HG02970 (cell line): Measurements from ENCODE around the gene CLEC17A.
"Not testable (repeated sequence)": the region's sequence is repeated elsewhere in the genome, so short reads cannot be mapped to it uniquely, and the experiment has no call there.

Experiments used
- ATAC-seq: cut with Tn5 transposase; IDR thresholded peaks from one replicate; pipeline ENCODE4 v1.9.1; 2021; ENCODE audit warnings: mild to moderate bottlenecking, moderate library complexity, moderate number of reproducible peaks; ENCODE audit not compliant: unreplicated experiment, low FRiP score

Gene CLEC17A, protein sequence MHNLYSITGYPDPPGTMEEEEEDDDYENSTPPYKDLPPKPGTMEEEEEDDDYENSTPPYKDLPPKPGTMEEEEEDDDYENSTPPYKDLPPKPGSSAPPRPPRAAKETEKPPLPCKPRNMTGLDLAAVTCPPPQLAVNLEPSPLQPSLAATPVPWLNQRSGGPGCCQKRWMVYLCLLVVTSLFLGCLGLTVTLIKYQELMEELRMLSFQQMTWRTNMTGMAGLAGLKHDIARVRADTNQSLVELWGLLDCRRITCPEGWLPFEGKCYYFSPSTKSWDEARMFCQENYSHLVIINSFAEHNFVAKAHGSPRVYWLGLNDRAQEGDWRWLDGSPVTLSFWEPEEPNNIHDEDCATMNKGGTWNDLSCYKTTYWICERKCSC

DNA sequence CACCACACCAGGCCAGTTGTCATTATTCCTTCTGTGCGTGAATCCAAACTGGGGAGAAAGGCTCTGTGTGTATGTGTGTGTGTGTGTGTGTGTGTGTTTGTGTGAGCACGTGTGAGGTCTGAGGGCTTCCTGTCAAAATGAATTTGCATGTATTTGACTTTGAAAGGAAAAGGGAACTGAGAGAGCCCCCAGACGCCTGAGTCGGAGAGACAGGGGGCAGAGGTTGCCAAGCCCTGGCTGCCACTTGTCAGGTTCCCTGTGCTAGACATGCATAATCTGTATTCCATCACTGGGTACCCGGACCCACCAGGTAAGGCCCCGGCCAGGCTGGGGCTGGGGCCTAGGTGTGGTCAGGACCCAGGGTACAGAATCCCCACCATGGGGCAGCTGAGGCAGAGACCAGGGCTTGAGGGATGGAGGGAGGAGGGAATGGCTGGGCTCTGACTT, at the start of gene CLEC17A:
CLEC17A (plus strand) TSS at position 191 of the 447 bp plus-strand sequence; CDS start at position 268, 77 bp downstream.
- ATAC-seq = no peak

DNA sequence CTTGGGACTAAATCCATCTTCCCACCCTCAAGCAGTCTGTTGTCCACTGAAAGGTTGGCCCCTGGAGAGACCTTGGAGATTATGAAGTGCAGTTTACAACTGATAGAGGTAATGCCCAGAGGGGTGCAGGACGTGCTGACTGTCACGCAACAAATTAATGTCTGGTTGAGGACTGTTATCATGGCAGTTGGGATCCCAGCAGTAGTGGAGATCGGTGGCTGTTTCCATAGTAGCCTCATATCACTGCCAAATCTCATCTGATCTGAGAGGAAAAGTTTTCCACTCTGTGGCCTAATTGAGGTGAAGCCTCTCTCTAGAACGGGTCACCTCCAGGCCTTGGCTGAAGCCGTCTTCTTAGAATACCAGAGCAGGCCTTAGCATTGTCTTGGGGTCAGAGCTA, 49.4 kb upstream of the CLEC17A start:
- ATAC-seq = no peak

DNA sequence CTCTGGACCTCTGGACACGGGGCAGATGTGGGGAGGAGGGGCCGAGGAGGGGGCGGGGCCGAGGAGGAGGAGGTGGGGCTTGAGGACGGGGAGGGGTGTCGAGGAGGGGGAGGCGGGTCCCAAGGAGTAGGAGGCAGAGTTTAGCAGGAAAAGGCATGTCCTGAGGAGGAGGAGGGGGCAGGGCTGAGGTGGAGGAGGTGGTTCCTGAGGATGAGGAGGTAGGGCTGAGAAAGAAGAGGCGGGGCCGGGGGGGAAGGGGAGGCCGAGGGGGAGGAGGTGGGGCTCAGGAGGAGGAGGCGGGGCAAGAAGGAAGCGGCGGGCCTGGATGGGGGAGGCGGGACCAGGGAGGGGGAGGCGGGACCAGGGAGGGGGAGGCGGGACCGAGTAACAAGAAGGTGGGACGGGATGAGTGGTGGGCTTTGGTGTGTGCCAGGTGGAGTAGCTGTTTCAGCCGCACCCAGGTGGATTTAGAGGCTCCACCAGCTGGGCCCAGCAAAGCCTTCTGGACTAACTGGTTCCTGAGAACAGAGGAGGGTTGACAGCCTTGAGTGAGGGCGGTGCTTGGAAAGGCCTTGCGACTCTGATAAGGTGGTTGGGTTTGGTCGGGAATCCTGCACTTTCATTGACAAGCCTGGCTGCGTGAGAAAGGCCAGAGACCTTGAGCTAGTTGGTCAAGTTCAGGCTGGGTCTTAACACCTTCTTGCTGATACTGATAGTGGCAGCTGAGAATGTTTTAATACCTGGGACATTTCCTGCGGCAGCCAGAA, 45.8 kb upstream of the CLEC17A start:
- no peak for ATAC-seq

DNA sequence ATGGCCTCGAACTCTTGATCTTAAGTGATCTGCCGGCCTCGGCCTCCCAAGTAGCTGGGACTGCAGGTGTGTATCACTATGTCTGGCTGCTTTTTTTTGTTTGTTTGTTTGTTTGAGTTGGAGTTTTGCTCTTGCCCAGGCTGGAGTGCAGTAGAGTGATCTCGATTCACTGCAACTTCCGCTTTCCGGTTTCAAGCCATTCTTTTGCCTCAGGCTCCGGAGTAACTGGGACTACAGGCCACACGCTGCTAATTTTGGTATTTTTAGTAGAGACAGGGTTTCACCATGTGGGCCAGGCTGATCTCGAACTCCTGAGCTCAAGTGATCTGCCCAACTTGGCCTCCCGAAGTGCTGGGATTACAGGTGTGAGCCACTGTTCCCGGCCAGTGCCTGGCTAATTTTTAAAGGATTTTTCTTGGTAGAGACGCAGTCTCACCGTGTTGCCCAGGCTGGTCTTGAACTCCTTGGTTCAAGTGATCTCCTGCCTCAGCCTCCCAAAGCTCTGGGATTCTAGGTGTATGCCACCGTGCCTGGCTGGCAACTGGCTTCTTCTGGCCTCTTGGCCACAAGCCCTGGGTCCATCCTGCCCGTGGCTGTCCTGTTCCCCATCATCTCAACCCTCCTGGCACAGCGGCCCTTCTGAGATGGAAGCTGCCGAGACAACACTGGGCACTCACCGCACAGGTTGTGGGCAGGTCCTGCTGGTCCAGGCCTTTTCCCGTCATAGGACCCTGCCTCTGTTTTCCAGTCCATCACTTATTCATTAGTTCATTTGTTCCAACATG, 42.0 kb upstream of the CLEC17A start:
- no peak for ATAC-seq

DNA sequence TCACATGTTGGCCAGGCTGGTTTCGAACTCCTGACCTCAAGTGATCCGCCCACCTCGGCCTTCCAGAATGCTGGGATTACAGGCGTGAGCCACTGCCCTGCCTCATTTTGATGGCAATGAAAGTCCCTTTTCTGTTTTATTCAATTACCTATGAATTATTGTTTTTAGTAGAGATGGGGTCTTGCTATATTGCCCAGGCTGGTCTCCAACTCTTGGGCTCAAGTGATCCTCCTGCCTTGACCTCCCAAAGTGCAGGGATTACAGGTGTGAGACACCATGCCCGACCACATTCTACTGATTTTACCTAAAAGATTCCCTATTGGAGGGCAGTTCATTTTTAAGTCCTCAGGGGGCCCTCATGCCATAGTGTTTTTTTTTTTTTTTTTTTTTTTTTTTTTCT, 40.9 kb upstream of the CLEC17A start:
- ATAC-seq = not testable (repeated sequence)

DNA sequence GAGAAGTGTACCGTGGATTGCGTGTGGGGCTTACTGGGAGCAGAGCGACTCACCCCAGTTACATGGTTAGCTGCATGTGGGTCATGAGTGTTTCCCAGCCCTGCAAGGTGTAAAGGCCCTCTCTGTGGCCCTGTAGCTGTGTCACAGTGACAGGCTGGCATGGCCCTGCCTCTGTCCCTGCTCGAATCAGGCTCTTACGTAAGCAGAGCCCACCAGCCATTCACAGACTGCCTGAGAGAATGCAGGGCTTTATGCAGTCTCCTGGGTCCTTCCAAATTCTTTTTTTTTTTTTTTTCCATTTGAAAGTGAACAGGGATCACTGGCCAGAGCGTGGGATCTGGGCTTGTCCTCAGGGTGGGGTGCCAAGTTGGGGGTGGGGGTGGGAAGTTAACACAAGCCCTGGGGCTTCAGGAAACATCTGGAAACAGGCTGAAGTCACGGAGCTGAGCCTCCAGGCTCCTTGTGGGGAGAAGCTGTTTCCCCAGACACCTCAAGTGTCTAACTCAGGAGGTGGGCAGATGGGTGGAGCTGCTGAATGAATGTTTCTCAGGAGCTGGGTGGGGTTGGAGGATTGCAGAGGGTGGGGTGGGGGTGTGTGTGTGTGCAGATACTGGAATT, 40.1 kb upstream of the CLEC17A start:
- no peak for ATAC-seq

DNA sequence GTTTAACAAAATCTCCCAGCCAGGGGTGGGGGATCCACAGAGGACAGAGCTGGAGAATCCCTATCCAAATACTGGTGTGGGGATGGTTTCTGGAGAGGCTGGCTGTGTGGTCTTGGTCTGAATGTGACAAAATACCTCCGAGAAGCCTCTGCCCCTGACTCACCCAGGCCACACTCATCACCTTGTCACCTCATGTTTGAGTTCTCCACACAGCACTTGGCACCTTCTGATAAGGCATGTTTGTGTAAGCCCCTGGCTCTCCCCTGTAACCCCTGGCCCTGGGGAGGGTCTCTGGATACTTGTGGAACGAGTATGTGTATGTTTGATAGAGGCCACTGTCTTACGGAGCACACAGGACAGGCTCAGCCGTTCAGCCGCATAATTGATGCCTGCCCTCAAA, 38.8 kb upstream of the CLEC17A start:
- ATAC-seq = no peak

DNA sequence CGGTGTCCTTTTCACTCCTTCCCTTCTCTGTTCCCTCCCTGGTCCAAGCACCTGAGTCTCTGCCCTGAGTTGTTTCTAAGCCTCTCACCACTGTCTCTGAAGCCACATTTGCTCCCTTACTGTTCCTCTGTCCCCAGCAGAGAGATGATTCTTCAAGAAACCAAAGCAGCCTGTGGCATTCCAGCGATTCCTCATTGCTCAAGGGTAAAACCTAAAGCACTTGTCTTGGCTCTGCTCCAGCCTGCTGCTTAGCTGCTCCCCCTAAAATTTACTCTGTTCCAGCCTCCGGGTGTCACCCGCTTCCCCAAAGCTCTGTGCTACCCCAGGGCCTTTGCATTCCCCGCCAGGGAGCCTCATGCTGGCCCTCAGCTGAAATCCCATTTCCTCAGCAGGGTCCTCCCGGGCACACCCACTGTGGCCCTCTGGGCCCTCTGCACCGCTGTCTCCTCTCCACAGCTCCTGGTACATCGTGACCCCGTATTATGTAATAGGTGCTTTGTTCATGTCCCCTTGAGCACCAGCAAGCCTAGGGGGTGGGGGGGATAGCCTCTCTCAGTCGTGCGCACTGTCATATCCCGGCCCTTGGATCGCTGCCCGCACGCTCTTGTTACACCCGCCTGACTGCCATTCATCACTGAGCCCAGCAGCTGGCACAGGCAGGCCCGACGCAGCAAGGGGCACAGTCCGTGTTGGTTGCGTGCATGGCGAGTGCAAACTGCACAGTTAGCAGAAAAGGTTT, 37.7 kb upstream of the CLEC17A start:
- ATAC-seq = no peak

DNA sequence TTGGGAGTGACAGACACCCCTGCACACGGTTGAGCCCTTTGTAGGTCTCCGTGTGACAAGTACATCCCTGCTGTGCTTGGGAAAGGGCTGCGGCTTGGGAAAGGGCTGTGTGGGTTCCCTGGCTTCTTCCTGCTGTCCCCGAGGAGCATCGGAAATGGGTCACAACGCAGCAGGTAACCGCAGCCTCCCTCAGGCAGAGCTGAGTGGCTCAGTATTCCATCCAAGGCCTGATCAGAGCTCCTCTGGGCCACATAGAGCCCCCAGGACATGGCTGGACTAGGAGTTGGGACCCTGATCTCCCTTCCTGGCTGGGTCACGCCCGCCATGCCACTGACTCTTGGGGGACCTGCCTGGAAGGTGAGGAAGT, 37.2 kb upstream of the CLEC17A start:
- no peak for ATAC-seq

DNA sequence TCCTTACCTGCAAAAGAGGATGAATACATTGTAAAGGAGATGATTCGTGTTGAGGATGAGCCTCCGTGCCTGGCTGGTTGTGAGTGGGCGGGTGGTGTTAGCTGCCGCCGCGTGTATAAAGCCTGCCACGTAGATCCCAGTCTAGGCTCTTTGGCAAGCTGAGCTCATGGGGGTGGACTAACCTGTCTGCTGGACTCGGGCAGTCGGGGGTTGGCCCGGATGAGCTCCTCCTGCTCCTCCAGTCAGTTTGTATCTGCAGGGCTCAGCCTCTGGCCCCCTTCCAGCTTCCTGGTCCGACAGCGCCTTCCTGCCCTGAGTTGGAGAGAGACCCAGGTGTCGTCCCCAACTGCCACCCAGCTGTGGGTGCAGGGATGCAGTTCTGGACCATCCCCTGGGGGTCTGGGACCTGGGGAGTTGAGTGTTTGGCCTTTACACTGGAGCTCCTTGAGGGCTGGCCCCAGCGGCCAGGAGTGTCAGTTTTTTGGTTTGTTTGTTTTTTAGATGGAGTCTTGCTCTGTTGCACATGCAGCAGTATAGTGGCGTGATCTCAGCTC, 32.6 kb upstream of the CLEC17A start:
- no peak for ATAC-seq

DNA sequence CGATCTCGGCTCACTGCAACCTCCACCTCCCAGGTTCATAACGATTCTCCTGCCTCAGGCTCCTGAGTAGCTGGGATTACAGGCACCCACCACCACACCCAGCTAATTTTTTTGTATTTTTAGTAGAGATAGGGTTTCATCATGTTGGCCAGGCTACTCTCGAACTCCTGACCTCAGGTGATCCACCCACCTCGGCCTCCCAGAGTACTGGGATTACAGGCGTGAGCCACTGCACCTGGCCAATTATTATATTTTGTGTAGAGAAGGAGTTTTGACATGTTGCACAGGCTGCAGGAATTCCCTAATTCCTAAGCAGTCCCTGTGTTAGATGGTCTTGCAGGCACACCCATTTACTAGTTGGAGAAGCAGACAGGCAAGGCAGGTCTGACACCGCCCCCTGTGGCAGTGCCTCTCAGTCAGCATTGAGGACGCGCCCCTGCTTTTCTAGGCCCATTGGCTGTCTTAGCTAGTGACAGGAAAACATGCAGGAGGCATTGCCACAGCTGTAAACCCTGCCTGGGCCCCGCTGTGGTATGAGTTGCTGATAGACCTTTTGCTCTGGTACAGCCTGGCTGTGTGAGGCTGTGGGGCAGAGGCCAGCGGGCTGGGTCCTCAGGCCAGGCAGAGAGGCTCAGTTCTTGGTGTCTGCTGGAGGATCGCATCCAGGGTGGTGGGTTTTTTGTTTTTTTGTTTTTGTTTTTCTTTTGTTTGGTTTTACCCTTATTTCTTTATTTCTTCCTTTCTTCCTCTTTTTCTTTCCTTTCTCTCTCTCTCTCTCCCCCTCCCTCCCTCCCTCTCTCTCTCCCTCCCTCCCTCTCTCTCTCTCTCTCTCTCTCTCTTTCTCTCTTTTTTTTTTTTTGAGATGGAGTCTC, 31.5 kb upstream of the CLEC17A start:
- not testable (repeated sequence) for ATAC-seq

DNA sequence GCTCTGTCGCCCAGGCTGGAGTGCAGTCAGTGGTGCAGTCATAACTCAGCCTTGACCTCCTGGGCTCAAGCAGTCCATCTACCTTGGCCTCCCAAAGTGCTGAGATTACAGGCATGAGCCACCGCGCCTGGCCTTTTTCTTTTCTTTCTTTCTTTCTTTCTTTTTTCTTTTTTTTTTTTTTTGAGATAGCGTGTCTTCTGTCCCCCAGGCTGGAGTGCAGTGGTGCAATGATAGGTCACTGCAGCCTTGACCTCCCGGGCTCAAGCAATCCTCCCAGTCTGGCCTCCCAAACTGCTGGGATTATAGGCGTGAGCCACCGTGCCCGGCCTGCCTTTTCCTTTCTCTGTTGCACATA, 30.9 kb upstream of the CLEC17A start:
- not testable (repeated sequence) for ATAC-seq

DNA sequence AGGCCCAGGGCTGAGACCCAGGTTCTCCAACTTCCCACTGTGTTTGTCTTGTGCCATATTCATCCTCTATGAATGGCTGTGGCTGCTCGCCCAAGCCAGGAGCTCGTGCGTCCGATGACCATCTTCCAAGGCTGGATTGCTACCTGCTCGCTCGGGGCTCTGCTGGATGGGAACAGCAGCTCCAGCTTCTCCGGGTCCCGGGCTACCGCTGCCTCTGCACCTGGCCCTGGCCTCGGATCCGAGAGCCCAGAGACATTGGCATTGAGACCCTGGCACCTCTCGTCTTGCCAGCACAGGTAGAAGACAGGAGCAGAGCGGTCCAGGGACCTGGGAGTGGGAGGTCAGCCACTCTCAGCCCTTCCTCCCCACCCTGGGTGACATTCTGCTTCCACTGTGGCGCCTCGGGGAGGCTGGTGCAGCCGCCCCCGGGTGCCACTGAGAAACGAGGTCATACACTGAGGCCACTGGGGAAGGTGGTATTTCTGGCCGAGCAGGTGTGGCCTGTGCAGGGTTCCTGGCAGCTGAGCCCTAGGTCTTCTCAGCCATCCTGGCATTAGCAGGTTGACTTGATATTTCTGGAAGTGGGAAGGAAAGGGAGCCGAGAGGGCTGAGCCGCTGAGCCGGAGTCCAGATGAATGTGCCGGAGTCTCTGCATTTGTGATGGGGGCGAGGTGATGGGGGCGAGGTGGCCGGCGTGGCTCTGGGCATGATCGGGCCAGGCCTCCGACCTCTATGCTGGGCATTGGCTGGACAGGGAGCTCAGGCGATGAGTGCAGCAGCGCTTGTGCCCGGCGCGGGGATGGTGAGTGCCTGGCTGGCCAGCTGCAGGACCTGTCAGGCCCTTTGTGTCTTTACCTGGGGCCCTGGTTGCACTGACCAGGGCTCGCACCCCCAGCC, 29.6 kb upstream of the CLEC17A start:
- ATAC-seq = no peak

DNA sequence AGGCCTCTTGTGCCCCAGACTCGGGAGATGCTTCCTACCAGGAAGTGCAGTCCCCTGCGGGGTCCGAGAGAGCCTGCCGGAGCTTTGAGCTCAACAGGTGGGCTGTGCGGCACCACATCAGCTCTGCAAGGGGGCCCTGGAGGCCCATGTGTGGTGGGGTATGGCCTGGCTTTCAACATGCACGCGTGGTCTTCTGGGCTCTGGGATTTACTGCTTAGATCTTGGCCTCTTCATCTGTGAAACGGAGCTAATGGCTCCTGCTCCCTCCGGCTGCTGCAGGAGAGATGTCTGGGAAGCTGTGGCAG, 29.0 kb upstream of the CLEC17A start:
- ATAC-seq = no peak

DNA sequence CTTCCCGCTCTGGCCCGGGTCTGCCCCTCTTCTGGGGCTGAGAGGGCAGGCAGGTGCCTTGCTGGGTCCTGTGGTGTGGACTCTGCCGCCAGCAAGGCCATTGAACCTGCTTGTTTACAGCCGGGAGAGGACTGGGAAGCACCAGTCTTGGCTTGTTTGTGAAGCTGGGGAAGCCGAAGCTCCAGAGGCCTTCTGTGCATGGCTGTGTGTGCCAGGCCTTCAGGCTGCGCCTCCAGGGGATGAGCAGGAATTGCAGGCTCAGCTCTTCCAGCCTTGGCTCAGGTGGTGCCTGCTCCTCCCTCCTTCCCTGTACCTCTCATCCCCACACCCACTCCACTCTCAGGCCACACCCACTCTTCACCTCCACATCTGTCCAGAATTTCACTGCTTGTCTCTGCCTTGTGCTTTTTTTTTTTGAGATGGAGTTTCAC, 28.5 kb upstream of the CLEC17A start:
- no peak for ATAC-seq

DNA sequence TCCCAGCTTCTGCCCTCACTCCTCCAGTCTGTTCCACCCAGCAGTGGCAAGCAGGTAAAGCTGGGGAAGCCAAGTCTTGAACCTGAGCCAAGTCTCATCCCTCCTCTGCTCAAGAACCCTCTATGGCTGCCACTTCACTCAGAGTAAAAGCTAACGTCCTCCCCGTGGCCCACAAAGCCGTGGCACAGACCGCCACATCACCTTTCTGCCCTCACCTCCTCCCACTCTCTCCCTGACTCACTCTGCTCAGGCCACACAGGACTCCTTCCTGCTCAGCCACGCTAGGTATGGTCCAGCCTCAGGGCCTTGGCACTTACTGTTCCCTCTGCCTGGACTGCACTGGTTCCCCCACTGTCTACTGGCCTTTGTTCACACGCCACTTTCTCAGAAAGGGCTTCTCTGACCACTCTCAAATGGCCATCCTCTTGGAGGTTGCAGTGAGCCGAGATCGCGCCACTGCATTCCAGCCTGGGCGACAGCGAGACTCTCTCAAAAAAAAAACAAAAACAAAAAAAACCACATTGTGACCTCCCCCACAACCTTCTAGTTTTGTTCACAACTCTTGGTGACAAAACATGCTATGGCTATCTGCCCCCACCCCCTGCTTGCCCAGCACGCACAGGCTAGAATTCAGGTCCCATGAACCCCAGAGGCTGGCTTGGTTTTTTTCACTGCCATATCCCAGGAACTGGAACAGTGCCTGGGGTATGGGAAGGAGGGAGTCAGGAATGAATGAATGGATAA, 26.8 kb upstream of the CLEC17A start:
- ATAC-seq = no peak

DNA sequence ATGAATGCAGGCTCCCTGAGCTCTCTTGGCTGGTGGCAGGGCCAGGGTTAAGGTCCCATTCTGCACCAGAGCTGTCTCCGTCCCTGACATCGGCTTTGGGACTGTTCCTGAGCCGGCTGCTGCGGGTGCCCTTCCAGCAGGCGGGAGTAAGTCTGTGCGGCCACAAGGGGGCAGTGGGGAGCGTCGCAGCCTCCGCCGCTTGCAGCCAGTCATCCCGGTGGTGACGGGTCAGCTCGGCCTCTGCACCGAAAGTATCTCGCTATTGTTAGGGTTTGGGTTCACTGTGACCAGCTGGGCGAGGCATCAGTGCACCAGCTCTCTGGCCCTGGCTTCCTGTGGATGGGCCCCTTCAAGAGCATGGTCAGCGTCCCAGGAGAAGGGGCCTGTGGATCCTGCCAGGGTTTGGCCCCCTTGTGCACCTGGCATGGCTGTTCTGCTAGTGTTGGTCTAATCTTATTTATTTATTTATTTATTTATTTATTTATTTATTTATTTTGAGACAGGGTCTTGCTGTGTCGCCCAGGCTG, 26.2 kb upstream of the CLEC17A start:
- no peak for ATAC-seq
